SK-N-MC (cell line): ENCODE results near the gene ASCC1.

Source experiments
- DNase-seq: peaks from one replicate; pipeline ENCODE4 v3.0.0-alpha.2; 2011; ENCODE audit warnings: low read depth, low spot score
- H3K27ac ChIP-seq: fragments of 200-600 bp; sonication (generic); 2 replicates; pipeline ENCODE4 v1.5.1; 2016; ENCODE audit warnings: mixed run types
- H3K36me3 ChIP-seq: fragments of 200-600 bp; sonication (generic); 2 replicates; pipeline ENCODE4 v1.6.1; 2017; ENCODE audit warnings: antibody characterized with exemption, low read length, mixed read lengths; ENCODE audit not compliant: insufficient read depth
- H3K4me3 ChIP-seq: fragments of 200-600 bp; sonication (generic); 2 replicates; pipeline ENCODE4 v1.5.1; 2016
- H3K9ac ChIP-seq: fragments of 200-600 bp; sonication (generic); 2 replicates; pipeline ENCODE4 v1.8.0; 2017; ENCODE audit warnings: mixed run types, mixed read lengths; ENCODE audit not compliant: insufficient read length
- H3K9me3 ChIP-seq: fragments of 200-600 bp; sonication (generic); 2 replicates; pipeline ENCODE4 v1.6.1; 2017; ENCODE audit warnings: low read depth, mild to moderate bottlenecking, antibody characterized with exemption, low read length, moderate library complexity, mixed read lengths
- EZH2 ChIP-seq: fragments of 200-600 bp; sonication (generic); IDR thresholded peaks from one replicate; pipeline ENCODE4 v1.6.1; 2017; ENCODE audit warnings: antibody characterized with exemption
- FOXP2 ChIP-seq: optimal IDR thresholded peaks from 2 replicates; pipeline ENCODE3; 2011; ENCODE audit warnings: mild to moderate bottlenecking, moderate library complexity; ENCODE audit not compliant: insufficient read depth; ENCODE audit errors: extremely low read length, control extremely low read depth
- POLR2AphosphoS5 ChIP-seq: IDR thresholded peaks from 2 replicates; pipeline ENCODE4 v1.6.1; 2012; ENCODE audit warnings: mild to moderate bottlenecking, low read depth, low read length, borderline replicate concordance

ASCC1 gene

GRCh38 chr10:72053690-72054089 is 162.4 kb downstream of the ASCC1 start:
- no peak overlapping the region for H3K9ac ChIP-seq
- DNase-seq: no peak
- H3K9me3 ChIP-seq: no peaks in the 10 kb centered on the region
- no peaks in the 10 kb centered on the region for H3K36me3 ChIP-seq
- TF ChIP-seq EZH2: no peak
- no peak for TF ChIP-seq FOXP2
- TF ChIP-seq POLR2AphosphoS5: no peak
- H3K27ac ChIP-seq: no peak overlapping the region
- H3K4me3 ChIP-seq: no peak overlapping the region

- H3K27ac ChIP-seq: no peak overlapping the region
- no peaks in the 10 kb centered on the region for H3K36me3 ChIP-seq
- H3K9ac ChIP-seq: no peak overlapping the region
- H3K9me3 ChIP-seq: no peaks in the 10 kb centered on the region
- no peak overlapping the region for H3K4me3 ChIP-seq
- DNase-seq: no peak
- TF ChIP-seq POLR2AphosphoS5 (no peak), FOXP2 (no peak), EZH2 (no peak)
Observed at GRCh38 chr10:72050873-72051272, 165.2 kb downstream of the ASCC1 start.

- DNase-seq: no peak
- H3K9me3 ChIP-seq: no peaks in the 10 kb centered on the region
- no peak overlapping the region for H3K27ac ChIP-seq
- H3K4me3 ChIP-seq: no peak overlapping the region
- H3K9ac ChIP-seq: no peak overlapping the region
- TF ChIP-seq FOXP2 (no peak), POLR2AphosphoS5 (no peak), EZH2 (no peak)
- no peaks in the 10 kb centered on the region for H3K36me3 ChIP-seq
Observed at GRCh38 chr10:72049969-72050781, 165.9 kb downstream of the ASCC1 start.

- TF ChIP-seq POLR2AphosphoS5: no peak
- no peak for TF ChIP-seq EZH2
- no peak for TF ChIP-seq FOXP2
- H3K9ac ChIP-seq: no peak overlapping the region
- no peaks in the 10 kb centered on the region for H3K9me3 ChIP-seq
- no peak overlapping the region for H3K27ac ChIP-seq
- no peak overlapping the region for H3K4me3 ChIP-seq
- no peaks in the 10 kb centered on the region for H3K36me3 ChIP-seq
- no peak for DNase-seq
Observed at GRCh38 chr10:72049472-72049871, 166.6 kb downstream of the ASCC1 start.

- no peak overlapping the region for H3K4me3 ChIP-seq
- H3K27ac ChIP-seq: no peak overlapping the region
- no peak overlapping the region for H3K9ac ChIP-seq
- no peaks in the 10 kb centered on the region for H3K36me3 ChIP-seq
- no peak for TF ChIP-seq EZH2
- TF ChIP-seq FOXP2: no peak
- no peak for TF ChIP-seq POLR2AphosphoS5
- no peaks in the 10 kb centered on the region for H3K9me3 ChIP-seq
- peak; percentile 62 for DNase-seq
Observed at GRCh38 chr10:72048450-72049124, 167.5 kb downstream of the ASCC1 start.
